ENCODE measurements around the gene THUMPD1. TPM values are rescaled to one million over a fixed set of nuclear protein-coding genes. Genes with fewer than 3 reads are reported as not detected.

The THUMPD1 gene
- total and polyA plus RNA-seq, 2 of the 4 experiments (the other 2 are of a cell fraction), result 34.5 to 109 TPM

DNA sequence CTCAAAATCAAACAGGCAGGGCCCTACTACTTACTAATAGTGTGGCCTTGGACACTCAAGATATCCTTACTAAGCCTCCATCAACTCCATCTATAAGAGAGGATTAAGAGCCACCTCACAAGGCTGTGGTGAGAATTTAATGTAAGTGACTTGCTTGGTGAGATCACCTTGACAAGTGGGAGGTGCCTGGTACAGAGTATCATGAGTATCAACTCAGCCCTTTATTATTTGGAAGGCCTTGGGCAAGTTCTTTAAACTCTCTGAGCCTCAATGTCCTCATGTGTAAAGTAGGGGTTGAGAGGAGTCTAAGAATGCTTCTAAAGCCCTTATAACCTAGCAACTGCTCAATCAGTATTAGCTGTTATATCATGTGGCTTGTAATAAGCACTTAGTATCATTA, 15.0 kb downstream of the THUMPD1 start:
- DNase-seq (no peak), ATAC-seq (ENCODE audit: low read depth) (no peak)
- Histone ChIP-seq H3K18ac (ENCODE audit: low read depth, low read length) (no peak overlapping the region), H3K4ac (ENCODE audit: low read depth, low read length) (no peak overlapping the region), H3K4me3 (ENCODE audit: insufficient read depth, low read depth, low read length) (no peak overlapping the region), H4K8ac (ENCODE audit: low read depth in 2 of 2, low read length in 2 of 2) (no peak overlapping the region), H3K36me3 (ENCODE audit: control insufficient read depth, insufficient read depth, low read length) (no peaks in the 10 kb centered on the region), H4K20me1 (ENCODE audit: insufficient read depth, low read length) (no peaks in the 10 kb centered on the region), H3K4me1 (ENCODE audit: control insufficient read depth, insufficient read depth, low read length) (no peaks in the 10 kb centered on the region), H3K23ac (ENCODE audit: low read depth, low read length) (no peak overlapping the region), H2AK5ac (ENCODE audit: low read depth, low read length) (no peak overlapping the region), H2BK120ac (ENCODE audit: low read depth, low read length) (no peak overlapping the region), H2AFZ (replicated peaks; ENCODE audit: low read length, poor library complexity) (no peak overlapping the region), H2AK9ac (replicated peaks; ENCODE audit: low read depth, low read length, poor library complexity) (no peak overlapping the region), H3K9ac (ENCODE audit: low read depth, low read length) (no peak overlapping the region), H3K9me3 (ENCODE audit: control insufficient read depth, insufficient read depth, low read length) (no peaks in the 10 kb centered on the region), H3K9me1 (ENCODE audit: insufficient read depth, low read length) (no peaks in the 10 kb centered on the region), H2BK15ac (ENCODE audit: low read depth, low read length) (no peak overlapping the region), H3K4me2 (ENCODE audit: low read depth, low read length) (no peak overlapping the region), H4K91ac (ENCODE audit: insufficient read depth, low read depth, low read length) (no peak overlapping the region), H3K56ac (ENCODE audit: extremely low read depth, insufficient read depth, low read length) (no peak overlapping the region), H3K79me1 (ENCODE audit: low read depth in 1 of 2, low read length in 2 of 2) (no peaks in the 10 kb centered on the region), H3K27me3 (ENCODE audit: control insufficient read depth, insufficient read depth, low read length) (no peaks in the 10 kb centered on the region), H2BK5ac (ENCODE audit: low read depth, low read length, poor library complexity, severe bottlenecking) (no peak overlapping the region), H3K14ac (replicated peaks; ENCODE audit: low read depth, low read length) (no peak overlapping the region), H2BK20ac (ENCODE audit: low read depth, low read length) (no peak overlapping the region), H4K5ac (ENCODE audit: low read depth, low read length) (no peak overlapping the region), H3K27ac (ENCODE audit: insufficient read depth, low read length) (no peak overlapping the region)
- BruUV-seq (replicated peaks), result no TSS peak
- POLR2A ChIA-PET (ENCODE audit: unreplicated experiment), result no interaction called here
- TF ChIP-seq POLR2A (IDR thresholded peaks at IDR 0.05; ENCODE audit: low read depth, low read length) (no peak), RFX5 (IDR thresholded peaks at IDR 0.05; ENCODE audit: low read depth, low read length) (no peak), SMC3 (IDR thresholded peaks at IDR 0.05; ENCODE audit: low read depth, low read length) (no peak), MAZ (IDR thresholded peaks at IDR 0.05; ENCODE audit: borderline replicate concordance, low read depth, low read length) (no peak), MAFK (IDR thresholded peaks at IDR 0.05; ENCODE audit: low read depth, low read length) (no peak), CEBPB (IDR thresholded peaks at IDR 0.05; ENCODE audit: low read depth, low read length) (no peak), RAD21 (IDR thresholded peaks at IDR 0.05; ENCODE audit: low read length) (no peak), RCOR1 (IDR thresholded peaks at IDR 0.05; ENCODE audit: insufficient replicate concordance, low read length) (no peak), MXI1 (IDR thresholded peaks at IDR 0.05; ENCODE audit: borderline replicate concordance, low read depth, low read length) (no peak), FOS (IDR thresholded peaks at IDR 0.05; ENCODE audit: low read depth, low read length) (no peak), CHD1 (IDR thresholded peaks at IDR 0.05; ENCODE audit: low read depth, low read length) (no peak), BHLHE40 (IDR thresholded peaks at IDR 0.05; ENCODE audit: low read depth, low read length) (no peak), NFE2L2 (IDR thresholded peaks at IDR 0.05; ENCODE audit: low read depth, low read length) (no peak)
- TF ChIP-seq, protein P1, sequence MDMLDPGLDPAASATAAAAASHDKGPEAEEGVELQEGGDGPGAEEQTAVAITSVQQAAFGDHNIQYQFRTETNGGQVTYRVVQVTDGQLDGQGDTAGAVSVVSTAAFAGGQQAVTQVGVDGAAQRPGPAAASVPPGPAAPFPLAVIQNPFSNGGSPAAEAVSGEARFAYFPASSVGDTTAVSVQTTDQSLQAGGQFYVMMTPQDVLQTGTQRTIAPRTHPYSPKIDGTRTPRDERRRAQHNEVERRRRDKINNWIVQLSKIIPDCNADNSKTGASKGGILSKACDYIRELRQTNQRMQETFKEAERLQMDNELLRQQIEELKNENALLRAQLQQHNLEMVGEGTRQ (IDR thresholded peaks at IDR 0.05; ENCODE audit: low read depth, low read length), result no peak
- TF ChIP-seq, protein P2, sequence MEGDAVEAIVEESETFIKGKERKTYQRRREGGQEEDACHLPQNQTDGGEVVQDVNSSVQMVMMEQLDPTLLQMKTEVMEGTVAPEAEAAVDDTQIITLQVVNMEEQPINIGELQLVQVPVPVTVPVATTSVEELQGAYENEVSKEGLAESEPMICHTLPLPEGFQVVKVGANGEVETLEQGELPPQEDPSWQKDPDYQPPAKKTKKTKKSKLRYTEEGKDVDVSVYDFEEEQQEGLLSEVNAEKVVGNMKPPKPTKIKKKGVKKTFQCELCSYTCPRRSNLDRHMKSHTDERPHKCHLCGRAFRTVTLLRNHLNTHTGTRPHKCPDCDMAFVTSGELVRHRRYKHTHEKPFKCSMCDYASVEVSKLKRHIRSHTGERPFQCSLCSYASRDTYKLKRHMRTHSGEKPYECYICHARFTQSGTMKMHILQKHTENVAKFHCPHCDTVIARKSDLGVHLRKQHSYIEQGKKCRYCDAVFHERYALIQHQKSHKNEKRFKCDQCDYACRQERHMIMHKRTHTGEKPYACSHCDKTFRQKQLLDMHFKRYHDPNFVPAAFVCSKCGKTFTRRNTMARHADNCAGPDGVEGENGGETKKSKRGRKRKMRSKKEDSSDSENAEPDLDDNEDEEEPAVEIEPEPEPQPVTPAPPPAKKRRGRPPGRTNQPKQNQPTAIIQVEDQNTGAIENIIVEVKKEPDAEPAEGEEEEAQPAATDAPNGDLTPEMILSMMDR (conservative IDR thresholded peaks at IDR 0.05; ENCODE audit: low read depth, low read length), result no peak
- TF ChIP-seq, protein P3, sequence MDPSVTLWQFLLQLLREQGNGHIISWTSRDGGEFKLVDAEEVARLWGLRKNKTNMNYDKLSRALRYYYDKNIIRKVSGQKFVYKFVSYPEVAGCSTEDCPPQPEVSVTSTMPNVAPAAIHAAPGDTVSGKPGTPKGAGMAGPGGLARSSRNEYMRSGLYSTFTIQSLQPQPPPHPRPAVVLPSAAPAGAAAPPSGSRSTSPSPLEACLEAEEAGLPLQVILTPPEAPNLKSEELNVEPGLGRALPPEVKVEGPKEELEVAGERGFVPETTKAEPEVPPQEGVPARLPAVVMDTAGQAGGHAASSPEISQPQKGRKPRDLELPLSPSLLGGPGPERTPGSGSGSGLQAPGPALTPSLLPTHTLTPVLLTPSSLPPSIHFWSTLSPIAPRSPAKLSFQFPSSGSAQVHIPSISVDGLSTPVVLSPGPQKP (IDR thresholded peaks at IDR 0.05; ENCODE audit: borderline replicate concordance, low read depth, low read length), result no peak
- intact Hi-C loops (cut with micrococcal nuclease), result no loop called here
- dilution Hi-C loops (cut with HindIII; ENCODE audit: low sequenced_read_pairs, unreplicated experiment), result no loop called here
- CTCF ChIA-PET, result no interaction called here
- in situ Hi-C loops (cut with MboI; ENCODE audit: low sequenced_read_pairs), result no loop called here
